ENCODE measurements around the gene RTEL1.

The RTEL1 gene

GRCh38 chr20:63618291-63618980 lies 39.7 kb upstream of the RTEL1 start:
- ATAC-seq, result no peak
- no peak for TF ChIP-seq ZFP30 (CRISPR knock-in tag; IDR thresholded peaks at IDR 0.05)
- no peak for TF ChIP-seq ZC3H10 (CRISPR knock-in tag; IDR thresholded peaks at IDR 0.05)
- TF ChIP-seq ZNF565 (CRISPR knock-in tag; conservative IDR thresholded peaks at IDR 0.05; ENCODE audit: low read depth), result no peak
- TF ChIP-seq TSHZ2 (CRISPR knock-in tag; IDR thresholded peaks at IDR 0.05), result no peak
- TF ChIP-seq RARB (CRISPR knock-in tag; IDR thresholded peaks at IDR 0.05), result no peak
- no peak for TF ChIP-seq PATZ1 (CRISPR knock-in tag; IDR thresholded peaks at IDR 0.05; ENCODE audit: borderline replicate concordance)
- no peak for TF ChIP-seq ISL1 (CRISPR knock-in tag; IDR thresholded peaks at IDR 0.05)
- no peak for TF ChIP-seq ARNTL (CRISPR knock-in tag; IDR thresholded peaks at IDR 0.05; ENCODE audit: borderline replicate concordance, low read depth)
- no peak for TF ChIP-seq SNAI2 (CRISPR knock-in tag; IDR thresholded peaks at IDR 0.05)
- TF ChIP-seq GLIS3 (CRISPR knock-in tag; IDR thresholded peaks at IDR 0.05), result no peak
- TF ChIP-seq POU6F1 (CRISPR knock-in tag; IDR thresholded peaks at IDR 0.05; ENCODE audit: borderline replicate concordance, low read depth), result no peak
- TF ChIP-seq CSRNP3 (CRISPR knock-in tag; IDR thresholded peaks at IDR 0.05), result no peak
- no peak for TF ChIP-seq PPARA (CRISPR knock-in tag; IDR thresholded peaks at IDR 0.05; ENCODE audit: borderline replicate concordance)

GRCh38 chr20:63619086-63619485 lies 39.0 kb upstream of the RTEL1 start:
- no peak for ATAC-seq
- TF ChIP-seq ZNF70 (CRISPR knock-in tag; IDR thresholded peaks at IDR 0.05) (no peak), POU6F1 (CRISPR knock-in tag; IDR thresholded peaks at IDR 0.05; ENCODE audit: borderline replicate concordance, low read depth) (no peak), CSRNP3 (CRISPR knock-in tag; IDR thresholded peaks at IDR 0.05) (no peak), TSHZ2 (CRISPR knock-in tag; IDR thresholded peaks at IDR 0.05) (no peak), CSDC2 (CRISPR knock-in tag; IDR thresholded peaks at IDR 0.05) (no peak), SNAI2 (CRISPR knock-in tag; IDR thresholded peaks at IDR 0.05) (no peak), GLIS3 (CRISPR knock-in tag; IDR thresholded peaks at IDR 0.05) (no peak), ESRRG (CRISPR knock-in tag; IDR thresholded peaks at IDR 0.05) (no peak), PPARA (CRISPR knock-in tag; IDR thresholded peaks at IDR 0.05; ENCODE audit: borderline replicate concordance) (no peak), ISL1 (CRISPR knock-in tag; IDR thresholded peaks at IDR 0.05) (no peak), ZC3H10 (CRISPR knock-in tag; IDR thresholded peaks at IDR 0.05) (no peak), PATZ1 (CRISPR knock-in tag; IDR thresholded peaks at IDR 0.05; ENCODE audit: borderline replicate concordance) (no peak), TOX (CRISPR knock-in tag; IDR thresholded peaks at IDR 0.05; ENCODE audit: borderline replicate concordance) (no peak), OSR1 (CRISPR knock-in tag; IDR thresholded peaks at IDR 0.05) (no peak), BACH2 (CRISPR knock-in tag; IDR thresholded peaks at IDR 0.05; ENCODE audit: borderline replicate concordance) (no peak), ZFP3 (CRISPR knock-in tag; IDR thresholded peaks at IDR 0.05) (no peak)

All from SK-N-SH treated with all-trans-retinoic acid at 6 μM for 48 hours (cell line).